NB4 (cell line): ENCODE data around the gene TMOD1.

ENCODE experiments used
- DNase-seq: peaks from one replicate; pipeline ENCODE4 v3.0.0; 2010; ENCODE audit warnings: low read depth
- H3K4me3 ChIP-seq: one replicate; pipeline ENCODE4 v1.5.1; 2011; ENCODE audit warnings: mild to moderate bottlenecking, low read depth, low read length, moderate library complexity
- CTCF ChIP-seq: IDR thresholded peaks from one replicate; pipeline ENCODE4 v1.5.1; 2012; ENCODE audit warnings: low read depth, low read length
- MAX ChIP-seq: IDR thresholded peaks from 2 replicates; pipeline ENCODE4 v1.6.1; 2011; ENCODE audit warnings: low read depth, low read length
- MYC ChIP-seq: IDR thresholded peaks from 2 replicates; pipeline ENCODE4 v1.6.1; 2011; ENCODE audit warnings: low read depth, low read length
- POLR2A ChIP-seq: IDR thresholded peaks from 2 replicates; pipeline ENCODE4 v1.6.1; 2011; ENCODE audit warnings: mild to moderate bottlenecking; ENCODE audit not compliant: insufficient read length; ENCODE audit errors: extremely low read depth

TMOD1 gene

GRCh38 chr9:97479496-97480159 is 21.8 kb upstream of the TMOD1 start:
- no peak overlapping the region for H3K4me3 ChIP-seq
- TF ChIP-seq MYC (no peak), POLR2A (no peak), MAX (no peak), CTCF (no peak)
- DNase-seq, result no peak

- no peak for TF ChIP-seq POLR2A
- 0 out of 2 replicates have a peak, but pooled peaks have one; percentile 24 for TF ChIP-seq MYC
- TF ChIP-seq CTCF, result no peak
- peak; percentile 21; the same call in 1 of the 2 replicates for TF ChIP-seq MAX
- H3K4me3 ChIP-seq, result no peak overlapping the region
- DNase-seq, result no peak
Measured at GRCh38 chr9:97480174-97480573, 21.3 kb upstream of the TMOD1 start.

GRCh38 chr9:97480749-97481148 is 20.7 kb upstream of the TMOD1 start:
- H3K4me3 ChIP-seq, result no peak overlapping the region
- no peak for DNase-seq
- TF ChIP-seq CTCF, result no peak
- TF ChIP-seq POLR2A, result no peak
- no peak for TF ChIP-seq MAX
- no peak for TF ChIP-seq MYC

- no peak for TF ChIP-seq MAX
- no peak for TF ChIP-seq MYC
- TF ChIP-seq CTCF, result no peak
- no peak for TF ChIP-seq POLR2A
- H3K4me3 ChIP-seq, result no peak overlapping the region
- DNase-seq, result no peak
Measured at GRCh38 chr9:97484134-97484533, 17.3 kb upstream of the TMOD1 start.

GRCh38 chr9:97487107-97487506 is 14.4 kb upstream of the TMOD1 start:
- TF ChIP-seq MYC (no peak), CTCF (peak; percentile 21)
- no peak overlapping the region for H3K4me3 ChIP-seq
- DNase-seq, result peak; percentile 9

GRCh38 chr9:97487861-97488260 is 13.6 kb upstream of the TMOD1 start:
- no peak for TF ChIP-seq MAX
- no peak for TF ChIP-seq CTCF
- TF ChIP-seq POLR2A, result no peak
- no peak for TF ChIP-seq MYC
- no peak overlapping the region for H3K4me3 ChIP-seq
- peak; percentile 50 for DNase-seq
